B cell (primary cell): ENCODE results near the gene MFSD12. TPM values are rescaled to one million over a fixed set of nuclear protein-coding genes. Genes with fewer than 3 reads are reported as not detected.

ENCODE experiments used
- ATAC-seq: fragments of 200-7000 bp; cut with Tn5 transposase; one replicate; pipeline ENCODE4 v1.10.0; 2021; ENCODE audit warnings: low read depth, mild to moderate bottlenecking, moderate number of reproducible peaks, moderate library complexity
- CTCF ChIA-PET: fragments of 350-600 bp; sonication (Branson Sonifier 250); formaldehyde crosslinking; loops from one replicate; lab custom pipeline; 2021; ENCODE audit warnings: antibody characterized with exemption, inconsistent platforms; lab: Charles Lee
- POLR2A ChIA-PET: fragments of 350-600 bp; sonication (Branson Sonifier 250); formaldehyde crosslinking; loops from one replicate; lab custom pipeline; 2021; ENCODE audit warnings: antibody characterized with exemption; lab: Charles Lee
- DNase-seq: peaks from one replicate; pipeline ENCODE4 v3.0.0; 2013
- H2AFZ ChIP-seq: 2 replicates; pipeline ENCODE4 v1.6.1; 2012; ENCODE audit warnings: mild to moderate bottlenecking, low read depth, low read length; ENCODE audit not compliant: insufficient read depth, poor library complexity, severe bottlenecking
- H3K27ac ChIP-seq, 2 donors: 1 replicate in 1 of 2; 2 replicates in 1 of 2; pipeline ENCODE4 v1.5.1; 2012 to 2013; ENCODE audit warnings: low read length in 2 of 2, mild to moderate bottlenecking in 2 of 2, moderate library complexity in 1 of 2
- H3K27me3 ChIP-seq, 4 experiments: fragments of 200-600 bp in 1 of 4; sonication (generic) in 1 of 4; replicated peaks in 1 of 4; 1 replicate in 2 of 4; 2 replicates in 2 of 4; pipeline versions ENCODE4 v1.6.1 to v1.7.0; 2013 to 2016; ENCODE audit warnings: low read length in 3 of 4, mild to moderate bottlenecking in 2 of 4, mixed read lengths in 1 of 4, moderate library complexity in 1 of 4; ENCODE audit not compliant: insufficient read depth in 4 of 4, control insufficient read depth in 3 of 4; ENCODE audit errors: control extremely low read depth in 1 of 4
- H3K36me3 ChIP-seq, 2 experiments: replicated peaks in 1 of 2; 1 replicate in 1 of 2; 2 replicates in 1 of 2; pipeline versions ENCODE4 v1.6.1 to v1.7.1; 2013; ENCODE audit warnings: low read length in 1 of 2; ENCODE audit not compliant: insufficient read depth in 2 of 2, control insufficient read depth in 1 of 2; ENCODE audit errors: control extremely low read depth in 1 of 2, extremely low read depth in 1 of 2
- H3K4me1 ChIP-seq, 2 donors: fragments of 200-600 bp in 1 of 2; sonication (generic) in 1 of 2; 1 replicate in 1 of 2; 2 replicates in 1 of 2; pipeline versions ENCODE4 v1.5.1 to v1.6.1; 2013 to 2017; ENCODE audit warnings: low read length in 2 of 2; ENCODE audit not compliant: control insufficient read depth in 2 of 2, insufficient read depth in 2 of 2
- H3K4me2 ChIP-seq: replicated peaks from 2 replicates; pipeline ENCODE3; 2012; ENCODE audit warnings: mild to moderate bottlenecking, low read depth, low read length; ENCODE audit not compliant: poor library complexity, severe bottlenecking
- H3K4me3 ChIP-seq, 5 experiments: fragments of 200-600 bp in 1 of 5; sonication (generic) in 1 of 5; 1 replicate in 3 of 5; 2 replicates in 2 of 5; pipeline versions ENCODE4 v1.5.1 to v1.7.0; 2011 to 2016; ENCODE audit warnings: low read length in 4 of 5, mild to moderate bottlenecking in 4 of 5, low read depth in 2 of 5, control low read depth in 1 of 5, moderate library complexity in 1 of 5; ENCODE audit not compliant: insufficient read depth in 1 of 5; ENCODE audit errors: control extremely low read depth in 1 of 5, extremely low read depth in 1 of 5
- H3K79me2 ChIP-seq: fragments of 200-600 bp; sonication (generic); one replicate; pipeline ENCODE4 v1.6.0; 2016; ENCODE audit warnings: low read length; ENCODE audit not compliant: control insufficient read depth, insufficient read depth
- H3K9ac ChIP-seq: fragments of 200-600 bp; sonication (generic); 2 replicates; pipeline ENCODE4 v1.6.1; 2017; ENCODE audit warnings: mild to moderate bottlenecking, low read length, moderate library complexity
- H3K9me3 ChIP-seq, 3 donors: one replicate each; pipeline versions ENCODE4 v1.6.1 to v1.7.1; 2013; ENCODE audit warnings: low read length in 2 of 3; ENCODE audit not compliant: control insufficient read depth in 2 of 3, insufficient read depth in 1 of 3; ENCODE audit errors: control extremely low read depth in 1 of 3
- H4K20me1 ChIP-seq: 2 replicates; pipeline ENCODE4 v1.6.0; 2012; ENCODE audit warnings: mild to moderate bottlenecking, low read length; ENCODE audit not compliant: insufficient read depth, control insufficient read depth, poor library complexity, severe bottlenecking
- H3K27ac Mint-ChIP-seq: one replicate; pipeline ENCODE4 v1.8.0; 2021; ENCODE audit warnings: mixed read lengths
- H3K27me3 Mint-ChIP-seq: one replicate; pipeline ENCODE4 v1.8.0; 2021; ENCODE audit warnings: mixed read lengths
- H3K4me1 Mint-ChIP-seq: one replicate; pipeline ENCODE4 v1.8.0; 2021; ENCODE audit warnings: mixed read lengths
- H3K4me3 Mint-ChIP-seq: one replicate; pipeline ENCODE4 v1.8.0; 2021; ENCODE audit warnings: mixed read lengths
- H3K9me3 Mint-ChIP-seq: one replicate; pipeline ENCODE4 v1.8.0; 2022; ENCODE audit warnings: mixed read lengths; ENCODE audit not compliant: insufficient read depth
- CTCF ChIP-seq: fragments of 200-600 bp; IDR thresholded peaks from one replicate; pipeline ENCODE4 v1.8.0; 2022; ENCODE audit warnings: antibody characterized with exemption, mild to moderate bottlenecking
- EZH2 ChIP-seq: IDR thresholded peaks from 2 replicates; pipeline ENCODE4 v1.6.1; 2012; ENCODE audit warnings: borderline replicate concordance, low read depth, mild to moderate bottlenecking, moderate library complexity, low read length; ENCODE audit not compliant: insufficient read depth, poor library complexity, severe bottlenecking
- WGBS: methylation state at CpG from one replicate; pipeline ENCODE4 v1.1.5; 2013; ENCODE audit warnings: missing lambda C conversion rate; ENCODE audit not compliant: insufficient coverage; 5-methylcytosine and 5-hydroxymethylcytosine counted together
- intact Hi-C: fragments of 100-400 bp; cut with micrococcal nuclease; formaldehyde crosslinking; loops from one replicate; pipeline ENCODE4 v1.10.0; 2022
- polyA plus RNA-seq: library from polyadenylated mRNA; depleted of rRNA; stranded (reverse); fragments of >200 nt; gene quantifications from 2 replicates; pipeline ENCODE4 v1.2.3, GENCODE V29; 2012
- total RNA-seq, 2 donors: library from RNA; stranded (reverse); fragments of 120-200 nt in 1 of 2; gene quantifications; 1 replicate in 1 of 2; 2 replicates in 1 of 2; pipeline versions ENCODE4 v1.2.3 to v1.2.4, GENCODE V29; 2013 to 2022

The MFSD12 gene
- total and polyA plus RNA-seq, 2 donors (not counting 1 experiment from before 2014, with no cell fraction given), result 100 to 154 TPM

DNA sequence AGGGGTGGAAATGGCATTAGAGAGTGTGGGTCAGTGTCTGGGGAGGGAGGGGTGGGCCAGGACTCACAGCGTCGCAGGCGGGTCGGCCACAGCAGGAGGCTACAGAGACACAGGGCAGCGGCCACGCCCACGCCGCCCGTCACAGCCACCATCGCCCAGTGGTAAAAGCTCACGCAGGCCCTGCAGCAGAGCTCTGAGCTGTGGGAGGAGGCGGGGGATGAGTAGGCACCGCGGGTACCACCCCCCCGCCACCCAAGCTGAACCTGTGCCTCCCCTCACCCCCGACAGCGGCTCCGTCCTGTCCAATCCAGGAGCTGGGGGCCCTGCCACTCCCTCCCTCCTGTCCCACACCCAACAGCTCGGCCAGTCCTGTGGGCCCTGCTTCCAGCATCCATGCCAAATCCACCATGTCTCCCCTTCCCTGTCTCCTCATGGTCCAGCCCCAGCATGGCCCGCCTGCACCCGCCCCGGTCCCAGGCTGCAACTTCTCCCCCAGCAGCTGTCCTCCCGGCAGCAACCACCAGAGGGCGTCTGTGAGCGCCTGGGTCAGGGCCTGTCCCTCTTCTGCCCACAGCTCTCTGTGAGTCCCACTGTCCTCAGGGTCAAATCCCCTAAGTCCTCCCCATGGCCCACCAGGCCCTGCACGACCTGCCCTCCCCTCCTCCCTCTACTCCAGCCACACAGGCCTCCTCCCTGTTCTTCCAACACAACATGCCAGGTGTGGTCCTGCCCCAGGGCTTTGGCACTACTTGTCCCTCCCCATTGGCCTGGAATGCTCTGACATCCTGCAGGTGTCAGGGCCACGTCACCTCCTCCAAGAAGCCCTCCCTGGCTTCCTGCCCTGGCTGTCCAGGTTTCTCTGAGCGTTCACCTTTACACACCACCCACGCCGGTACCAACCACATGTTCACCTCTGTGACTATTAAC is 12.4 kb downstream of the MFSD12 start:
- Histone ChIP-seq H4K20me1 (peaks cover 49% of the 10 kb centered on the region), H3K9ac (no peak overlapping the region), H3K9me3 (no peaks in the 10 kb centered on the region), H3K4me3 (no peak overlapping the region), H3K36me3 (peaks cover 0 to 40% of the 10 kb centered on the region in 2 experiments), H3K27me3 (no peaks in the 10 kb centered on the region), H2AFZ (no peak overlapping the region), H3K4me2 (no peak overlapping the region), H3K27ac (no peak overlapping the region), H3K4me1 (no peaks in the 10 kb centered on the region), H3K79me2 (peaks cover 7% of the 10 kb centered on the region)
- POLR2A ChIA-PET, result interaction anchor here (0.6 kb wide), 1 partner anchor 239 kb away, joined by 7 read pairs; no protein-coding TSS in a partner anchor
- DNase-seq (peak; percentile 78), ATAC-seq (peak; percentile 78)
- Mint-ChIP-seq H3K4me3 (no peak overlapping the region), H3K4me1 (peaks cover 8% of the 10 kb centered on the region), H3K27me3 (no peaks in the 10 kb centered on the region), H3K9me3 (no peaks in the 10 kb centered on the region), H3K27ac (peak overlapping the region; percentile 86)
- intact Hi-C loops, result loop anchor here (1.0 kb wide), 2 partner anchors 73 to 161 kb away; no protein-coding TSS in a partner anchor
- CTCF ChIA-PET, result interaction anchor here (0.8 to 5.4 kb wide), 18 partner anchors 9 to 160 kb away, joined by 3 to 47 read pairs (median 3); partner anchors contain the start of gene MFSD12
- TF ChIP-seq CTCF (peak; percentile 90), EZH2 (no peak)
- WGBS, result 72% methylated on average over 26 of the region's 30 CpGs

- no peak overlapping the region for H3K27ac Mint-ChIP-seq
- no peak for DNase-seq
- peaks cover 8% of the 10 kb centered on the region for H3K4me1 Mint-ChIP-seq
- peaks cover 7% of the 10 kb centered on the region for H3K79me2 ChIP-seq
- CTCF ChIA-PET, result interaction anchor here (1.2 to 3.6 kb wide), 5 partner anchors 10 to 79 kb away, joined by 3 to 37 read pairs (median 7); partner anchors contain the start of gene MFSD12
- H4K20me1 ChIP-seq, result peaks cover 49% of the 10 kb centered on the region
- H3K9ac ChIP-seq, result no peak overlapping the region
- WGBS, result 95% methylated on average over 9 of the region's 9 CpGs
- no peaks in the 10 kb centered on the region for H3K4me1 ChIP-seq
- H3K9me3 Mint-ChIP-seq, result no peaks in the 10 kb centered on the region
- H3K36me3 ChIP-seq, result peaks cover 0 to 35% of the 10 kb centered on the region in 2 experiments
- TF ChIP-seq EZH2, result no peak
- no peak for TF ChIP-seq CTCF
- no peak for ATAC-seq
- POLR2A ChIA-PET, result interaction anchor here (0.5 kb wide), 1 partner anchor 86 kb away, joined by 5 read pairs; no protein-coding TSS in a partner anchor
- H3K4me2 ChIP-seq, result no peak overlapping the region
- intact Hi-C loops, result no loop called here
- no peak overlapping the region for H3K4me3 ChIP-seq
- no peak overlapping the region for H3K27ac ChIP-seq
- no peaks in the 10 kb centered on the region for H3K27me3 Mint-ChIP-seq
- H2AFZ ChIP-seq, result no peak overlapping the region
- H3K4me3 Mint-ChIP-seq, result no peak overlapping the region
- peaks cover 0 to 8% (median 0%) of the 10 kb centered on the region in 3 donors for H3K9me3 ChIP-seq
- no peaks in the 10 kb centered on the region for H3K27me3 ChIP-seq
These were observed 13.4 kb downstream of the MFSD12 start for GRCh38 chr19:3544058-3544376.
